ENCODE measurements around the gene R3HCC1L.

DNA sequence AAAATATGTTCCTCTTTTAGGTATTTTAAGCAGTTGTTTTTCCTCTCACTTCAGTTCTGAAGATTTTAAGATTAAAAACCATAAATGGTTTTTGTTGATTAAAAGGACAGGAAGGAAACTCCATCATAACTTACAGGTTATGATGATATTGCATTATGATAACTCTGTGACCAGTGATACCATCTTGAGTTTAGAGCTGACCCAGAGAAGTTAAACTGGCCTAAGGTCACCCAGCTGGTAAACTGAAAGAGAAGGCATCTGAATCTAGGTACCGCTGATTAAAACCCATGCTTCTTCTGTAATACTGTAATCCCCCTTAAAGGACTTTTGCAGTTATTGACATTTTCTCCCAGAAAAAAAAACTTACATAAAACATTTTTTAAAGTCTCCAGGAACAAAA is 103.9 kb downstream of the R3HCC1L start:
- TF ChIP-seq, protein P1, sequence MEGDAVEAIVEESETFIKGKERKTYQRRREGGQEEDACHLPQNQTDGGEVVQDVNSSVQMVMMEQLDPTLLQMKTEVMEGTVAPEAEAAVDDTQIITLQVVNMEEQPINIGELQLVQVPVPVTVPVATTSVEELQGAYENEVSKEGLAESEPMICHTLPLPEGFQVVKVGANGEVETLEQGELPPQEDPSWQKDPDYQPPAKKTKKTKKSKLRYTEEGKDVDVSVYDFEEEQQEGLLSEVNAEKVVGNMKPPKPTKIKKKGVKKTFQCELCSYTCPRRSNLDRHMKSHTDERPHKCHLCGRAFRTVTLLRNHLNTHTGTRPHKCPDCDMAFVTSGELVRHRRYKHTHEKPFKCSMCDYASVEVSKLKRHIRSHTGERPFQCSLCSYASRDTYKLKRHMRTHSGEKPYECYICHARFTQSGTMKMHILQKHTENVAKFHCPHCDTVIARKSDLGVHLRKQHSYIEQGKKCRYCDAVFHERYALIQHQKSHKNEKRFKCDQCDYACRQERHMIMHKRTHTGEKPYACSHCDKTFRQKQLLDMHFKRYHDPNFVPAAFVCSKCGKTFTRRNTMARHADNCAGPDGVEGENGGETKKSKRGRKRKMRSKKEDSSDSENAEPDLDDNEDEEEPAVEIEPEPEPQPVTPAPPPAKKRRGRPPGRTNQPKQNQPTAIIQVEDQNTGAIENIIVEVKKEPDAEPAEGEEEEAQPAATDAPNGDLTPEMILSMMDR (IDR thresholded peaks at IDR 0.05): no peak
- TF ChIP-seq POLR2A (IDR thresholded peaks at IDR 0.05; ENCODE audit: low read depth) (no peak), POLR2AphosphoS5 (IDR thresholded peaks at IDR 0.05) (no peak), EP300 (IDR thresholded peaks at IDR 0.05) (no peak)
